ENCODE measurements around the gene GBF1. TPM values are rescaled to one million over a fixed set of nuclear protein-coding genes. Genes with fewer than 3 reads are reported as not detected.
"Not testable (repeated sequence)": the region's sequence is repeated elsewhere in the genome, so short reads cannot be mapped to it uniquely, and the experiment has no call there.

The GBF1 gene
- total and polyA plus RNA-seq, 11 donors = 15.5 to 70.0 (median 48.2) TPM

- Histone ChIP-seq H3K27ac (peak overlapping the region in 3 of 12 donors; percentile 57 to 86 (median 71)), H3K9me3 (no peaks in the 10 kb centered on the region), H3K4me3 (no peak overlapping the region), H3K4me1 (peaks cover 0 to 64% (median 17%) of the 10 kb centered on the region in 12 donors), H3K27me3 (no peaks in the 10 kb centered on the region), H3K36me3 (peaks cover 0 to 3% (median 0%) of the 10 kb centered on the region in 9 donors)
- DNase-seq (no peak), ATAC-seq (no peak)
- intact Hi-C loops (cut with DNase I) = no loop called here
- TF ChIP-seq POLR2A (IDR thresholded peaks at IDR 0.05) (no peak), CTCF (IDR thresholded peaks at IDR 0.05) (no peak)
Observed at GRCh38 chr10:102298899-102299298, 53.6 kb downstream of the GBF1 start.

GRCh38 chr10:102299873-102300272 is 54.5 kb downstream of the GBF1 start:
- Histone ChIP-seq H3K4me1 (peaks cover 0 to 58% (median 17%) of the 10 kb centered on the region in 12 donors), H3K36me3 (no peaks in the 10 kb centered on the region), H3K27me3 (no peaks in the 10 kb centered on the region), H3K9me3 (no peaks in the 10 kb centered on the region), H3K4me3 (no peak overlapping the region), H3K27ac (peak overlapping the region; percentile 26 to 86 (median 76))
- intact Hi-C loops (cut with DNase I) = no loop called here
- TF ChIP-seq CTCF (IDR thresholded peaks at IDR 0.05) (no peak), POLR2A (IDR thresholded peaks at IDR 0.05) (no peak)
- DNase-seq (no peak), ATAC-seq (peak in 2 of 4 donors; percentile 25 to 27)

GRCh38 chr10:102300278-102300843 is 55.0 kb downstream of the GBF1 start:
- TF ChIP-seq CTCF (IDR thresholded peaks at IDR 0.05) (no peak), POLR2A (IDR thresholded peaks at IDR 0.05) (no peak)
- Histone ChIP-seq H3K36me3 (no peaks in the 10 kb centered on the region), H3K9me3 (no peaks in the 10 kb centered on the region), H3K4me3 (no peak overlapping the region), H3K4me1 (peaks cover 0 to 56% (median 16%) of the 10 kb centered on the region in 12 donors), H3K27ac (peak overlapping the region; percentile 43 to 86 (median 76)), H3K27me3 (no peaks in the 10 kb centered on the region)
- intact Hi-C loops (cut with DNase I) = no loop called here
- WGBS, 4 donors = 53 to 64% (median 60%) methylated on average over 4 of the region's 4 CpGs
- ATAC-seq = peak; percentile 81 to 87 (median 84)
- no peak for DNase-seq

- Histone ChIP-seq H3K4me1 (peaks cover 0 to 58% (median 18%) of the 10 kb centered on the region in 12 donors), H3K27ac (peak overlapping the region; percentile 43 to 86 (median 76))
- WGBS, 4 donors = 51 to 79% (median 66%) methylated on average over 2 of the region's 3 CpGs
- DNase-seq; H3K4me3 ChIP-seq; intact Hi-C loops (cut with DNase I); H3K27me3 ChIP-seq; H3K36me3 ChIP-seq; H3K9me3 ChIP-seq: not testable (repeated sequence)
- ATAC-seq = peak in 3 of 4 donors; percentile 36 to 43 (median 41)
Observed at GRCh38 chr10:102300912-102301311, 55.6 kb downstream of the GBF1 start.

- H3K4me1 ChIP-seq = peaks cover 0 to 58% (median 20%) of the 10 kb centered on the region in 12 donors
- H3K27ac ChIP-seq = peak overlapping the region in 4 of 12 donors; percentile 10 to 83 (median 51)
- H3K36me3 ChIP-seq; intact Hi-C loops (cut with DNase I); H3K4me3 ChIP-seq; DNase-seq; H3K27me3 ChIP-seq; ATAC-seq; H3K9me3 ChIP-seq: not testable (repeated sequence)
- 89 to 98% (median 93%) methylated on average over 16 to 19 of the region's 25 CpGs for WGBS, 4 donors
Observed at GRCh38 chr10:102301332-102301731, 56.0 kb downstream of the GBF1 start.
